Panc1 (cell line): ENCODE results near the gene NYAP1. TPM values are rescaled to one million over a fixed set of nuclear protein-coding genes. Genes with fewer than 3 reads are reported as not detected.

Experiments
- ATAC-seq: fragments of 200-7000 bp; cut with Tn5 transposase; 2 replicates; pipeline ENCODE4 v1.9.1; 2020; ENCODE audit warnings: mild to moderate bottlenecking, moderate library complexity
- Bru-seq: library from RNA; stranded (reverse); fragments of 400-500 nt; gene quantifications from one replicate; lab custom pipeline; 2021; lab: Mats Ljungman, UMichigan
- BruChase-seq, 2 experiments: library from RNA; stranded (reverse); fragments of 400-500 nt; gene quantifications; one replicate each; lab custom pipeline; 2021; lab: Mats Ljungman, UMichigan
- BruUV-seq: library from RNA; stranded (reverse); fragments of 400-500 nt; replicated peaks from 2 replicates; lab custom pipeline; 2021; lab: Mats Ljungman, UMichigan
- CTCF ChIA-PET: fragments of 300-600 bp; sonication (Branson Sonifier 250); formaldehyde crosslinking; loops from one replicate; lab custom pipeline; 2022; ENCODE audit warnings: antibody characterized with exemption; lab: Charles Lee
- POLR2A ChIA-PET: fragments of 300-600 bp; sonication (Branson Sonifier 250); formaldehyde crosslinking; loops from one replicate; lab custom pipeline; 2022; ENCODE audit warnings: antibody characterized with exemption; lab: Charles Lee
- DNase-seq: peaks from one replicate; pipeline ENCODE4 v3.0.0-alpha.2; 2010; ENCODE audit warnings: low read depth, low spot score
- H3K27ac ChIP-seq: 2 replicates; pipeline ENCODE4 v1.5.1; 2011; ENCODE audit warnings: mild to moderate bottlenecking, low read length, inconsistent platforms
- H3K27me3 ChIP-seq: fragments of 200-500 bp; sonication (Bioruptor generic); 2 replicates; pipeline ENCODE4 v1.6.0; 2014; ENCODE audit warnings: low read length, inconsistent platforms; ENCODE audit not compliant: control insufficient read depth, insufficient read depth
- H3K36me3 ChIP-seq: fragments of 200-500 bp; sonication (Bioruptor generic); 2 replicates; pipeline ENCODE4 v1.5.1; 2014; ENCODE audit warnings: inconsistent platforms, mild to moderate bottlenecking, low read length, moderate library complexity; ENCODE audit not compliant: control insufficient read depth, insufficient read depth
- H3K4me1 ChIP-seq: 2 replicates; pipeline ENCODE4 v1.5.1; 2011; ENCODE audit warnings: inconsistent platforms, mild to moderate bottlenecking, low read length, moderate library complexity; ENCODE audit not compliant: control insufficient read depth, insufficient read depth
- H3K4me3 ChIP-seq, 2 experiments: 2 replicates each; pipeline ENCODE4 v1.5.1; 2011 to 2012; ENCODE audit warnings: low read depth in 2 of 2, low read length in 2 of 2, mild to moderate bottlenecking in 2 of 2, inconsistent platforms in 1 of 2, moderate library complexity in 1 of 2
- H3K9me3 ChIP-seq: fragments of 200-500 bp; sonication (Bioruptor generic); 2 replicates; pipeline ENCODE4 v1.5.1; 2014; ENCODE audit warnings: low read depth, mild to moderate bottlenecking, inconsistent platforms, low read length, moderate library complexity; ENCODE audit not compliant: control insufficient read depth, insufficient read depth
- POLR2AphosphoS5 ChIP-seq: IDR thresholded peaks from 2 replicates; pipeline ENCODE4 v1.6.1; 2012; ENCODE audit warnings: mild to moderate bottlenecking, low read depth, low read length, moderate library complexity
- REST ChIP-seq, 2 experiments: IDR thresholded peaks; 2 replicates each; pipeline ENCODE4 v1.6.1; 2011 to 2012; ENCODE audit warnings: low read depth in 2 of 2, control low read depth in 1 of 2, low read length in 1 of 2, mild to moderate bottlenecking in 1 of 2, moderate library complexity in 1 of 2; ENCODE audit not compliant: insufficient read depth in 1 of 2
- SIN3A ChIP-seq: IDR thresholded peaks from 2 replicates; pipeline ENCODE4 v1.6.1; 2012; ENCODE audit warnings: low read depth, mild to moderate bottlenecking, low read length, moderate library complexity, borderline replicate concordance; ENCODE audit not compliant: insufficient read depth
- TCF7L2 ChIP-seq: IDR thresholded peaks from 2 replicates; pipeline ENCODE4 v1.6.1; 2011; ENCODE audit warnings: mild to moderate bottlenecking, low read depth, low read length, inconsistent platforms
- in situ Hi-C: cut with HindIII; loops from 2 replicates; pipeline ENCODE4 v1.10.0; 2016; ENCODE audit warnings: low sequenced_read_pairs, low pct_unique_long_range_greater_than_20kb
- intact Hi-C: fragments of 100-400 bp; cut with micrococcal nuclease; formaldehyde crosslinking; loops from one replicate; pipeline ENCODE4 v1.10.0; 2022; ENCODE audit not compliant: unreplicated experiment
- long read RNA-seq: library from polyadenylated mRNA; unstranded; transcript quantifications from one replicate; pipeline ENCODE4 v2.0.0, GENCODE V29; 2021; ENCODE audit not compliant: unreplicated experiment
- polyA plus RNA-seq: library from polyadenylated mRNA; unstranded; fragments of >200 nt; gene quantifications from one replicate; pipeline ENCODE4 v1.2.1, GENCODE V29; 2012; ENCODE audit warnings: missing spikeins; ENCODE audit not compliant: insufficient read length
- total RNA-seq: library from RNA; stranded (reverse); gene quantifications from one replicate; pipeline ENCODE4 v1.2.1, GENCODE V29; 2021; ENCODE audit not compliant: unreplicated experiment
- TF ChIP-seq, protein P1 (sequence below): fragments of 450-650 bp; IDR thresholded peaks from 2 replicates; pipeline ENCODE4 v1.5.1; 2017; ENCODE audit warnings: mild to moderate bottlenecking

Gene NYAP1
- 4.0 TPM for total RNA-seq
- polyA plus RNA-seq: 6.5 TPM
- Bru-seq, nascent RNA: percentile 37 among the genes with signal in this experiment
- percentile 48 among the genes with signal in this experiment for BruChase-seq, experiment 1, labeled RNA remaining after a 2-hour chase
- percentile 47 among the genes with signal in this experiment for BruChase-seq, experiment 2, labeled RNA remaining after a 6-hour chase
- long read RNA-seq, partial matches to known transcripts: 0 of 1 reads
- long read RNA-seq, other reads (novel, unspliced or antisense): 1 of 1 reads

GRCh38 chr7:100483722-100484672 is at the start of gene NYAP1:
NYAP1 (plus strand) TSS chr7:100483927; CDS start chr7:100485312, 1,385 bp downstream.
- no peak for DNase-seq
- peak within 1 kb of the TSS; percentile 56 to 67 for H3K4me3 ChIP-seq
- ATAC-seq: peak; percentile 80
- no peaks in the 10 kb centered on the region for H3K9me3 ChIP-seq
- no peaks in the 10 kb centered on the region for H3K27me3 ChIP-seq
- in situ Hi-C loops: no loop called here
- no peaks in the 10 kb centered on the region for H3K36me3 ChIP-seq
- ChIA-PET CTCF (no interaction called here), POLR2A (interaction anchor here (0.6 to 0.7 kb wide), 2 partner anchors 15 to 170 kb away, joined by 3 to 5 read pairs; no protein-coding TSS in a partner anchor)
- peak within 1 kb of the TSS; percentile 79 for H3K27ac ChIP-seq
- peaks cover 29% of the 10 kb centered on the region for H3K4me1 ChIP-seq
- no TSS peak for BruUV-seq
- intact Hi-C loops: loop anchor here (1.0 kb wide), 1 partner anchor 75 kb away; no protein-coding TSS in a partner anchor
- TF ChIP-seq SIN3A (no peak), REST (IDR thresholded peaks at IDR 0.05; ENCODE audit: insufficient read depth in 1 of 2, low read depth in 2 of 2, low read length in 1 of 2) (no peak), TCF7L2 (no peak), POLR2AphosphoS5 (no peak)
- TF ChIP-seq, protein P1, sequence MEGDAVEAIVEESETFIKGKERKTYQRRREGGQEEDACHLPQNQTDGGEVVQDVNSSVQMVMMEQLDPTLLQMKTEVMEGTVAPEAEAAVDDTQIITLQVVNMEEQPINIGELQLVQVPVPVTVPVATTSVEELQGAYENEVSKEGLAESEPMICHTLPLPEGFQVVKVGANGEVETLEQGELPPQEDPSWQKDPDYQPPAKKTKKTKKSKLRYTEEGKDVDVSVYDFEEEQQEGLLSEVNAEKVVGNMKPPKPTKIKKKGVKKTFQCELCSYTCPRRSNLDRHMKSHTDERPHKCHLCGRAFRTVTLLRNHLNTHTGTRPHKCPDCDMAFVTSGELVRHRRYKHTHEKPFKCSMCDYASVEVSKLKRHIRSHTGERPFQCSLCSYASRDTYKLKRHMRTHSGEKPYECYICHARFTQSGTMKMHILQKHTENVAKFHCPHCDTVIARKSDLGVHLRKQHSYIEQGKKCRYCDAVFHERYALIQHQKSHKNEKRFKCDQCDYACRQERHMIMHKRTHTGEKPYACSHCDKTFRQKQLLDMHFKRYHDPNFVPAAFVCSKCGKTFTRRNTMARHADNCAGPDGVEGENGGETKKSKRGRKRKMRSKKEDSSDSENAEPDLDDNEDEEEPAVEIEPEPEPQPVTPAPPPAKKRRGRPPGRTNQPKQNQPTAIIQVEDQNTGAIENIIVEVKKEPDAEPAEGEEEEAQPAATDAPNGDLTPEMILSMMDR: no peak

DNA sequence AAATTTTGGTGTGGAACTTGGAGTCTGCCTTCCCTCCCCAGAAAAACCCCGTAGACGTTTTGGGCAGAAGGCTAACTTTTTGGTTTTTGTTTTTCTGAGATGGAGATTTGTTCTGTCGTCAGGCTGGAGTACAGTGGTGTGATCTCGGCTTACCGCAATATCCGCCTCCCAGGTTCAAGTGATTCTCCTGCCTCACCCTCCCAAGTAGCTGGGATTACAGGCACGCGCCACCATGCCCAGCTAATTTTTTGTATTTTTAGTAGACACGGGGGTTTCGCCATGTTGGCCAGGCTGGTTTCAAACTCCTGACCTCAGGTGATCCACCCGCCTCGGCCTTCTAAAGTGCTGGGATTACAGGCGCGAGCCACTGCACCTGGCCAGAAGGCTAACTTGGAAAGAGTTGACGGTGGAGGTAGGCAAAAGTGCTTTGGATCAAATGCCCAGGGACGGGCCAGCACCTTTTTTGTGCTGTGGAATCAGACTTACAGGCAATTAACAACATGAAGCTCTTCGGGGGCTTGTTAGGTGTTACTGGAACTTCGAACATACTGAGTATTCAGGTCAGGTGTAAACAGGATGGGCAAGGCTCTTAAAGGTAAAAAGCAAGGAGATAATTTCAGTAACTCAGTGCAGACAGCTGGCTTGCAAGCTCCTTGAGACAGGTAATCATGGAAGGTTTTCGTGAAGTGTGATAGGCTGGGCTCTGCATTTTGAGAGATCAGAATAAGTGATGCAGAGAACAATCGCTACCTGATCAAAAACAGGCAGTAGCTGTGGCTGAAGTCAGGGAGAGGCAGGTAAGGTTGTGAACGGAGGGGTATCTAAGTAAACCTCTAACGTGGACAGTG is 49.2 kb upstream of the NYAP1 start:
- H3K4me3 ChIP-seq: peak overlapping the region; percentile 67 to 82
- peak overlapping the region; percentile 98 for H3K27ac ChIP-seq
- in situ Hi-C loops: no loop called here
- ATAC-seq (no peak), DNase-seq (no peak)
- no peaks in the 10 kb centered on the region for H3K9me3 ChIP-seq
- H3K36me3 ChIP-seq: no peaks in the 10 kb centered on the region; the same call in 1 of the 2 replicates
- H3K27me3 ChIP-seq: no peaks in the 10 kb centered on the region
- CTCF ChIA-PET: interaction anchor here (1.1 kb wide), 1 partner anchor 130 kb away, joined by 4 read pairs; no protein-coding TSS in a partner anchor
- POLR2A ChIA-PET: no interaction called here
- no TSS peak for BruUV-seq
- H3K4me1 ChIP-seq: peaks cover 43% of the 10 kb centered on the region
- TF ChIP-seq REST (IDR thresholded peaks at IDR 0.05; ENCODE audit: insufficient read depth in 1 of 2, low read depth in 2 of 2, low read length in 1 of 2) (no peak), TCF7L2 (no peak), POLR2AphosphoS5 (no peak), SIN3A (no peak)
- TF ChIP-seq, protein P1: no peak
- intact Hi-C loops: no loop called here
